ENCODE data around the gene MVK.

- TF ChIP-seq EZH2phosphoT487 (IDR thresholded peaks at IDR 0.05; ENCODE audit: insufficient read depth, low read depth), result no peak
- no peak for TF ChIP-seq EZH2 (IDR thresholded peaks at IDR 0.05; ENCODE audit: insufficient read depth, poor library complexity, severe bottlenecking)
Measured at GRCh38 chr12:109645708-109646107, 72.1 kb downstream of the MVK start.

All from GM23248 (cell line).